ENCODE data around the gene BEST4. TPM values are rescaled to one million over a fixed set of nuclear protein-coding genes. Genes with fewer than 3 reads are reported as not detected.
"Not testable (repeated sequence)": the region's sequence is repeated elsewhere in the genome, so short reads cannot be mapped to it uniquely, and the experiment has no call there.

Gene BEST4
- polyA plus RNA-seq, 3 donors, result 0.16 to 0.21 TPM; not detected in 1

- no peak overlapping the region for H3K27ac ChIP-seq (ENCODE audit: low read depth, low read length)
- 96 to 100% (median 96%) methylated on average over 1 of the region's 1 CpG for WGBS, 3 donors
Measured at GRCh38 chr1:44743211-44743610, 44.8 kb downstream of the BEST4 start.

GRCh38 chr1:44740179-44740617, 47.8 kb downstream of the BEST4 start:
- H3K27ac ChIP-seq (ENCODE audit: low read depth, low read length), result no peak overlapping the region
- WGBS, 3 donors, result 3 to 4% (median 3%) methylated on average over 14 of the region's 14 CpGs

GRCh38 chr1:44739307-44740178, 48.4 kb downstream of the BEST4 start, which contains the start of gene KIF2C:
TSS of gene KIF2C (plus strand) at chr1:44739837. CDS start at chr1:44739933, 96 bp downstream.
- no peak within 1 kb of the TSS for H3K27ac ChIP-seq (ENCODE audit: low read depth, low read length)
- 0% methylated on average over 57 of the region's 57 CpGs for WGBS, 3 donors

- not testable (repeated sequence) for H3K27ac ChIP-seq (ENCODE audit: low read depth, low read length)
- WGBS, 3 donors, result 15 to 83% (median 74%) methylated on average over 1 of the region's 1 CpG
Measured at GRCh38 chr1:44738953-44739306, 49.0 kb downstream of the BEST4 start.

- no peak overlapping the region for H3K27ac ChIP-seq (ENCODE audit: low read depth, low read length)
- 93 to 100% (median 100%) methylated on average over 1 of the region's 1 CpG for WGBS, 3 donors
Measured at GRCh38 chr1:44735992-44736391, 52.0 kb downstream of the BEST4 start.

- WGBS, 3 donors, result 68 to 86% (median 72%) methylated on average over 1 of the region's 1 CpG
Measured at GRCh38 chr1:44733784-44734183, 54.2 kb downstream of the BEST4 start.

More at GRCh38 chr1:44733784-44734183, 54.2 kb downstream of the BEST4 start:
- no peak overlapping the region for H3K27ac ChIP-seq (ENCODE audit: low read depth, low read length)

Other genes with a start within 250 kb of the BEST4 start
- gene TMEM53, start 113.7 kb downstream of the BEST4 start, polyA plus RNA-seq, result 10 to 100 TPM in 2 of 3 donors, 1 to 10 TPM in 1; 9.0 to 24.6 (median 13.3) TPM
- gene ARMH1, start 113.5 kb downstream of the BEST4 start, polyA plus RNA-seq, result 1 to 10 TPM in 2 of 3 donors, under 1 TPM in 1; 0.56 to 5.1 (median 4.4) TPM
- not detected for gene RNU5D-1, start 57.0 kb downstream of the BEST4 start, polyA plus RNA-seq
- gene KIF2C, start 48.3 kb downstream of the BEST4 start, polyA plus RNA-seq, result under 1 TPM; 0.18 to 0.45 (median 0.45) TPM
- gene RPS8, start 12.6 kb downstream of the BEST4 start, polyA plus RNA-seq, result 1,000 to 10,000 TPM; 1,595 to 3,591 (median 2,179) TPM
- gene PLK3, start 12.2 kb upstream of the BEST4 start, polyA plus RNA-seq, result 10 to 100 TPM in 2 of 3 donors, 1 to 10 TPM in 1; 6.7 to 50.9 (median 39.8) TPM
- gene DYNLT4, start 19.2 kb upstream of the BEST4 start, polyA plus RNA-seq, result under 1 TPM in 2 of 3 donors, not detected in 1; 0.25 to 0.74 TPM
- 10 to 100 TPM in 2 of 3 donors, 1 to 10 TPM in 1; 1.6 to 12.0 (median 10.8) TPM for gene BTBD19, start 20.4 kb upstream of the BEST4 start, polyA plus RNA-seq
- under 1 TPM; 0.26 to 0.56 (median 0.37) TPM for gene PTCH2, start 55.1 kb upstream of the BEST4 start, polyA plus RNA-seq
- gene EIF2B3, start 198.4 kb upstream of the BEST4 start, polyA plus RNA-seq, result 10 to 100 TPM; 13.5 to 28.0 (median 17.7) TPM
- gene HECTD3, start 223.2 kb upstream of the BEST4 start, polyA plus RNA-seq, result 10 to 100 TPM; 32.6 to 45.7 (median 34.2) TPM
- gene UROD, start 224.1 kb upstream of the BEST4 start, polyA plus RNA-seq, result 100 to 1,000 TPM in 2 of 3 donors, 10 to 100 TPM in 1; 34.7 to 104 (median 101) TPM